ENCODE measurements around the gene EVPLL.

- TF ChIP-seq EZH2phosphoT487 (IDR thresholded peaks at IDR 0.05; ENCODE audit: borderline replicate concordance): no peak
- TF ChIP-seq CTCF (conservative IDR thresholded peaks at IDR 0.05; ENCODE audit: low read length): no peak
Measured at GRCh38 chr17:18344021-18344420, 33.6 kb upstream of the EVPLL start.
